Cerebellar nuclear complex (tissue), 1 donor: ENCODE measurements around the gene SLC2A6.

Experiments
- DNase-seq, 2 experiments: peaks; one replicate each; lab custom pipeline; 2025; lab: John Stamatoyannopoulos, UW

The SLC2A6 gene, protein sequence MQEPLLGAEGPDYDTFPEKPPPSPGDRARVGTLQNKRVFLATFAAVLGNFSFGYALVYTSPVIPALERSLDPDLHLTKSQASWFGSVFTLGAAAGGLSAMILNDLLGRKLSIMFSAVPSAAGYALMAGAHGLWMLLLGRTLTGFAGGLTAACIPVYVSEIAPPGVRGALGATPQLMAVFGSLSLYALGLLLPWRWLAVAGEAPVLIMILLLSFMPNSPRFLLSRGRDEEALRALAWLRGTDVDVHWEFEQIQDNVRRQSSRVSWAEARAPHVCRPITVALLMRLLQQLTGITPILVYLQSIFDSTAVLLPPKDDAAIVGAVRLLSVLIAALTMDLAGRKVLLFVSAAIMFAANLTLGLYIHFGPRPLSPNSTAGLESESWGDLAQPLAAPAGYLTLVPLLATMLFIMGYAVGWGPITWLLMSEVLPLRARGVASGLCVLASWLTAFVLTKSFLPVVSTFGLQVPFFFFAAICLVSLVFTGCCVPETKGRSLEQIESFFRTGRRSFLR

DNA sequence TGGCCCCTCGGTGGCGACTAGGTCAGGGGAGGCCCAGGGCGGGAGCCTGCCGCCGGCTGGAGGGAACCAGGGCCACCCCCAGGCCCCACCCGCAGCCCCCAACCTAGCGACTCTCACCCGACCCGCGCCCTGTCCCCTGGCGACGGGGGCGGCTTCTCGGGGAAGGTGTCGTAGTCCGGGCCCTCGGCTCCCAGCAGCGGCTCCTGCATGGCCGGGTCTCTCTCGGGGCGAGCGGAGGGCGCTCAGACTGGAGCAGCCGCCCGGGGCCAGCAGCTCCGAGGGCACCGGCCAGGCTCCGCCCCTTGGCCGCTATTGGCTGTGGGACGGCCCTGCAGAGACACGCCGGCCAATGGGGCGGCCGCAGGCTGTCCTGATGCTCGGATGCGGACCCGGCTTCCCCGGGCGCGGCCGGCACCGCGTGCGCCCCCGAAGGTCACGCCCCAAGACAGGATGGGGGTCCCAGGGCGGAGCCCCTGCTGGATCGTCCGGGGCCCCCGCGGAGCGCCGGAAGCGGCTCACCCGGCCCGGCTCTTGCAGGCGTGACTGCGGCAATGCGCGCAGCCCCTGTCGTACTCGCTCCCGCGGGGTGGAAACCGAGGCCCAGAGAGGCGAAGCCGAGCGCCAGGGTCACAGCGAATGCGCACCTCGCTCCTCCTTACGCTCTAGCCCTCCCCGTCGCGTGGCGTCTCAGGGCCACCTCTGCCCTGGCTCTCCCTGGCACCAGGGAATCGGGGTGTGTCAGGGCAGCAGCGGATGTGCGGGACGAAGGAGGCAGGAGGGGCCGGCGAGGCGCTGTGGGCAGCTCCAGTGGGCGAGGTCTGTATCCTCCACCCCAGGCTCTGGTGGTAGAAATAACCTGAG lies at the start of gene SLC2A6:
TSS of gene SLC2A6 (minus strand) at position 249 of the 861 bp plus-strand sequence. CDS start at position 209, 40 bp downstream.
- peak in 1 of 2 experiments; percentile 66 for DNase-seq

GRCh38 chr9:133528001-133528875 lies 49.3 kb upstream of the SLC2A6 start:
- DNase-seq = no peak

GRCh38 chr9:133527444-133527920 lies 48.6 kb upstream of the SLC2A6 start:
- no peak for DNase-seq

DNA sequence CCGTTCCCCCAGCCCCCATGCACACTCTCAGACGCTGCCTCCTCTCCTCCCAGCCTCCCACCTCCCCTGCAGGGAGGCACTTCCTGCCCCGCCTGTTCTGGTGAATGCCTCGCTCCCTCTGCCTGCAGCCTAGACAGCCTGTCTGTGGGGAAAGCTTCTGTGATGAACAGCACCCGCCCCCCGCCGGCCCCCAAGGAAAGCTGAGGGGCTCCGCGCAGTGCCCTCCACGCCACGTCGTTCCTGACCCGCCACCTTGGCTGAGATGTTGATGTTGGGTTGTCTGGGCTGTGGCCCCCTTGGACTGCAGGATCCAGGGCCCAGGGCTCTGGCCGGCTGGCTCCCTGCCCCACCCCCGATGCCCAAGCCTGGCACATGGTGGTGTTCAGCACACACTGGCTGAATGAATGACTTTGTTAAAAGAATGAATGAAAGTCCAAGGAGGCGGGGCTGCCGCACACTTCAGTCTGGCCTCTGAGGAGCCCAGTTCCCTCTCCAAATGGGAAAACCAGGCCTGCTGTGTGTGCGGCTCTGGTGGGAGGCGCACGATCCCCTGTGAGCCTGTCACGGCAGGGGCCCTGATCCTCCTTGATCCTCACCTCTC lies 47.9 kb upstream of the SLC2A6 start:
- DNase-seq = no peak

DNA sequence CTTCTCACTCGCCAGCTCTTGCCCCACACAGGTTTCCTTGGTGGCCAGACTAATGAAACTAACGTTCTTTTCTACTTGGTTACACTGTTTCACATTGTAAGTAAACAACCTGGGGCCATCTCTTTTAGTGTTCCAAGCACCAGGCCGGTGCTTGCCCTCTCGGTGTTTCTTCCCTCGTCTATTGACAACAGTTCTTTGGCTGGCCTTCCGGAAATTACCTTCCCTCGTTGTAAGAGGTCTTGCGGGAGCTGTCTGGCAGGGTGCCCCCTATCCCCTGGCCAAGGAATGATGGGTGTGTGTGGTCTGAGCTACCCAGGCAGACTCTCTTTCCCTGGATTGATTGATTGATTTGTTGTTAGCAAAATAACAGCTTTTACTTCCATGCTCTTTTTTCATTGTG lies 46.8 kb upstream of the SLC2A6 start:
- no peak for DNase-seq

DNA sequence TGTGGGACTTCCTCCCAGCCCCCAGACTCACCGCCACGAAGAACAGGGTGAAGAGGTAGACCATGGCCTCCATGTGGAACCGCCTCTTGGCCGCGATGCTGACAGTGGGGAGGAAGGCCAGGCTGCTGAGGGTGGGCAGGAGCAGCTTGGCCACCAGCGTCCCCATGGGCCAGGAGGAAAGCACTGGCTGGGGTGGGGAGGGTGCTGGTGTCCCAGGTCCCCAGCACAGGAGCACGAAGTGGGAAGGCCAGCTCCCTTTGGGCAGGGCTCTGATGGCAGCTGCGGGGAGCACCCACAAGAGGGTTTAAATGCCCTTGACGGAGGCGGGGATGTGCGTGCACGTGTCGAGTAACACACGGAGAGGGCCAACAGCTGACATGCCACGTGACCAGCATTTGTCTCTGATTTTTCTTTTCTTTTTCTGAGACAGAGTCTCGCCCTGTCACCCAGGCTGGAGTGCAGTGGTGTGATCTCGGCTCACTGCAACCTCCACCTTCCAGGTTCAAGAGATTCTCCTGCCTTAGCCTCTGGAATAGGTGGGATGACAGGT lies 45.9 kb upstream of the SLC2A6 start, which contains the start of gene MYMK:
TSS of gene MYMK (minus strand) at position 281 of the 550 bp plus-strand sequence. CDS start at position 166, 115 bp downstream.
- DNase-seq = no peak

GRCh38 chr9:133524146-133524545 lies 45.2 kb upstream of the SLC2A6 start:
- DNase-seq = no peak

DNA sequence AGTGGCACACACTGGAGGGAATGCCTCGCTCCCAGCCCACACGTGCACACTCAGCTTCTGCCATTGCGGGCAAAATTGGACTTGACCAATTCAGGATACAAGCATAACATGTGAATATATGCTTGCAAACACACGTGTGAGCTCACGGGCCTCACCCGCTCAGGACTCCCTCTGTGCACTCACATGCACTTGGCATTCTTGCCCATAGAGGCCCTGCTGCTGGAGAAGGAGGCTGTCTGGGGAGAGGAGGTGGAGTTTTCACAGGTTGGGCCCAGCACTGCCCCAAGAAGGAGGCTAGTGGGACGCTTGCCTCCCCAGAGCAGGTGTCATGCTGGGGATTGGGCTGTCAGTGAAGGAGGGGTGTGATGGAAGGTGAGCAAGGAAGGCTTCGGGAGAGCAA lies 44.2 kb upstream of the SLC2A6 start:
- DNase-seq = no peak

DNA sequence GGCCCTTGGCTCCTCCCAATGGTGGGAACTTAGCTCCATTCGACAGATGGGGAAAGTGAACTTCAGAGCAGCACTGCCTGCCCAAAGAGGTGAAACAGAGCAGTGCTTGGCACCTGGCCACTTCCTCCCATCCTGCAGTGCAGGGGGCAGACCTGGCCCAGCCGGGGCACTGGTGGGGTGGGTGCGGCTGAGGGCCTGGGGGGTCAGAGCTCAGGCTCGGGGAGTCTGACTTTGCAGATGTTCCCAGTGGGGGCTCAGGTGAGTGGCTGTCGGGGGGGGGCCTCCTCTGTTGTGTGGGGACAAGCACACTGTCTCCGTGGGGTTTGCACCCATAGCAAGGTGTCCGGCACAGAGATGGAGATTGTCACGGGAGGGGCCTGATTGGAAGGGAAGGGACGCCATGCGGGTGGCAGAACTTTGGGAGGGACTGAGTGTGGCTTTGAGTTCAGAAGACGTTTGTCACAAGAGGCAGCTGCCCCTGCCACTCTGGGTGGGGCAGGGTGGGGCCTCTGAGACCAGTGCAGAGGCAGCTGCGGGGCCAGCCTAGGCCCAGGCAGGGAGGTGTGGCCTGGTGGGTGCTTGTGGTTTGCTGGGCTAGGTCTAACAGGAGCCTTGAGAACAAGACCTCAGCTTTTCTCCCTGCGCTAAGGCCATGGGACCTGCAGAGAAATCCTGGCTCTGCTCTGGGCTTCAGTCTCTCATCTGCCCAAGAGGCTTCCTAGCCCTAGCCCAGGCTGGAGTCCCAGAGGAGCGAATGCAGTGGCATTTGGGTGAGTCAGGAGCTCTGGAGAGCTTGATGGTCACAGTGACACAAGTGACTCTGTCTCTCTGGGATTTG lies 43.4 kb upstream of the SLC2A6 start:
- no peak for DNase-seq

- no peak for DNase-seq
Measured at GRCh38 chr9:133521122-133522072, 42.5 kb upstream of the SLC2A6 start.

- DNase-seq = no peak
Measured at GRCh38 chr9:133520121-133520835, 41.4 kb upstream of the SLC2A6 start.

- no peak for DNase-seq
Measured at GRCh38 chr9:133519693-133520092, 40.8 kb upstream of the SLC2A6 start.

DNA sequence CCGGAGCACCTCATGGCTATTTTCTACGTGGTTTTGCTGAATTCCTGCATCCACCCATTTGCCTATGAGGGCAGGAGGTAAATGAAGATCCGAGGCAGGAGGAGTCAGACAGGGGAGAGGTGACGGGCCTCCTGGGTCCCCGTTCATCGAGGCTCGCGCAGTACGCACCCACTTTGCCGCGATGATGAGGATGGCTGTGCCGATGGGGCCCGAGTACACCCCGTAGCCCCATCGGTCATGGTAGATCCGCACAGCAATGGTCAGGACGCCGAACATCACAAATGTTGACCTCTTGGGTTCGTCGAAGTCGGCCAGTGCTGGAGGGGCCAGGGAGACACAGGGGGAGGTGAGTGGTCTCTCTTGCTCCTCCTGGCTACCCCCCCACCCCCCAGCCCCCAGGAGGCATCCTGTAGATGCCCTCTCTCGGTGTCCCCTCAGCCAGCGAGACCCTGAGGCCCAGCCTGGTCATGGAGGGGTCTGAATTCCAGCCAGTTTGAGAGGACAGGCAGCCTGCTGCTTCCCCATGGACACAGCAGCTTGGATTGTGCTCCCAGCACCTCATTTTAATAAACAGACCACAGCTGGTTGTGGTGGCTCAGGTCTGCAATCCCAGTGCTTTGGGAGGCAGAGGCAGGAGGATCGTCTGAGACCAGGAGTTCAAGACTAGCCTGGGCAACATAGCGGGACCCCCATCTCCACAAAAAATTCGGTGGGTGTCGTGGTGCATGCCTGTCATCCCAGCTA lies 40.0 kb upstream of the SLC2A6 start:
- no peak for DNase-seq

DNA sequence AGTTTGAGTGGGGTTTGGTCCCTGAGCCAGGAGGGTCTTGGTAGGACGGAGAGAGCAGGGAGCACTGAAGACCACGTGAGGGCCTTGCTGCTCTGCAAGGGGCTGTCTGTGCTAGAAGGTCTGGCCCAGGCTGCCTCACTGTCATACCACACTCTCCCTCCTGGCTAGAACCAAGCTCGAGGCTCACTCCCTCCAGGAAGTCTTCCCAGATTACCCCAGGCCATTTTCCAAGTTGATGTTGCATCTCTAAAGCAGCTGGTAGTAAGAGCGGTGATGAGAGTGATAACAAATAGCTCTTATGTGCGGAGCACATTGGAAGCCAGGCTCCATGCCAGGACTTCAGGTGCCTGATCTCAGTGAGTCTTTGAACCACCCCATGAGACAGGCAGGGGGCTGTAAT lies 39.3 kb upstream of the SLC2A6 start:
- DNase-seq = no peak

DNA sequence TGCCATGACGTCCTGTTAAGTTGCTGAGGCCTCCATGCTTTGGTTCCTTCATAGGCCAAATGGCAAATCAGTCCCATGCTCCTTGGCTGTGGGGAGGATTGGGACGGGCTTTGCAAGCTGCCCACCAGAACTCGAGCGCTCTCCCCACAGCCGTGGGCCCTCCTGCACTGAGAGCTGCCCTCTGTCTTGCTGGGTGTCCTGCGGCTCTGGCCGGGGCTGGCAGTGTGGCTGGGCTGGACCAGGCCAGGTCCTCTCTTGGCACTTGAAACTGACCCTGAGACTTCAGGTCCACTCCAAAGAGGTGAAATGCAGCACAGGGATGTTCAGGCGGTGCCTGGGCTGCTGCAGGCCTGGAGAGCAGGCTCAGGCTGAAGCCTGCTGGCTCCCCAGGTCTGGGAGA lies 38.8 kb upstream of the SLC2A6 start:
- no peak for DNase-seq

- DNase-seq = no peak
Measured at GRCh38 chr9:133516961-133517350, 38.1 kb upstream of the SLC2A6 start.

DNA sequence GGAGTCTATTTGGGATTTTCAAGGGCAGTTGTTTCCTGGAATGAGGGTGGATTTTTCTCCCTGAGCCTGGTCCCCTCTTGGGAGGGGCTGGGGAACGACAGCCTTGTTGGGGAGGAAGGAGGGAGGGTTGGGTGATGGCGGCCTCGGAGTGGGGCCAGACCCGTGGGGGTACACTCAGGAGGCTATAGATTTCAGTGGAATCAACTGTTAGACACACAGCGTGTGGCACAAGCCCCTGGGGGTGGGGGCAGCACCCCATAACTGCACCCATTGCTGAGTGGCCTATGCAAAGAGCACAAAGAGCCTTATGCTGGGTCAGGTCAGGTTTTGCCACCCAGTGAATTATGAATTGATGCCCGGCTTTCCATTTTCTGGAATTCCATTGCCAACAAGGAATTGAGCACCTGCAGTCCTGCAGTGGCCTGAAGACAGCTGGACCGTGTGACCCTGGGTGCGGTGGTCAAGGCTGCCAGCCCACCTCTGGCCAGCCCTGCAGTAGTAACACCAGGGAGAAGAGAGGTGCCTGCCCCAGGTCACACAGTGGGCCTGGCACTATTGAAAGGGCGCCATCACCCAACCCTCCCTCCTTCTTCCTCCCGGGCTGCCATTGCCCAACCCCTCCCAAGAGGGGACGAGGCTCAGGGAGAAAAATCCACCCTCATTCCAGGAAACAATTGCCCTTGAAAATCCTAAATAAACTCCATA lies 37.5 kb upstream of the SLC2A6 start:
- DNase-seq = no peak
